ENCODE data around the gene SLC25A17.

DNA sequence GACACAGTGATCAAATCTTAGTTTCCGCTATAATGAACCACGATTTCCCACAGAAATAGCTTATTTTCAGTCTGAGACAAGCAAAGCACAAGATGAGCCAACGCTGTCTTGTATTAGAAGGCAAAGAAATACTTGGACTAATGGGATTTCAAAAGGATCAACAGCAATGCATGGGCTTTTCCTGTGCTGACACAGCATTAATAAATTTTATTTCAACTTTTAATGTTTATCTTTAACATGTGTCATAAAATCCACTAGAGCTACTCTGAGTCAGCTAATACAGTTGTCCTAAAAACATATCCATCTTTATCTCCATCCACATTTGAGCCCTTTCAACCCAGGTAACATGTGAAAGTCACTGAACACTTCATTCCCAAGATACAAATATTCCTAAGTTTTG is 15.5 kb upstream of the SLC25A17 start:
- TF ChIP-seq, protein P1, sequence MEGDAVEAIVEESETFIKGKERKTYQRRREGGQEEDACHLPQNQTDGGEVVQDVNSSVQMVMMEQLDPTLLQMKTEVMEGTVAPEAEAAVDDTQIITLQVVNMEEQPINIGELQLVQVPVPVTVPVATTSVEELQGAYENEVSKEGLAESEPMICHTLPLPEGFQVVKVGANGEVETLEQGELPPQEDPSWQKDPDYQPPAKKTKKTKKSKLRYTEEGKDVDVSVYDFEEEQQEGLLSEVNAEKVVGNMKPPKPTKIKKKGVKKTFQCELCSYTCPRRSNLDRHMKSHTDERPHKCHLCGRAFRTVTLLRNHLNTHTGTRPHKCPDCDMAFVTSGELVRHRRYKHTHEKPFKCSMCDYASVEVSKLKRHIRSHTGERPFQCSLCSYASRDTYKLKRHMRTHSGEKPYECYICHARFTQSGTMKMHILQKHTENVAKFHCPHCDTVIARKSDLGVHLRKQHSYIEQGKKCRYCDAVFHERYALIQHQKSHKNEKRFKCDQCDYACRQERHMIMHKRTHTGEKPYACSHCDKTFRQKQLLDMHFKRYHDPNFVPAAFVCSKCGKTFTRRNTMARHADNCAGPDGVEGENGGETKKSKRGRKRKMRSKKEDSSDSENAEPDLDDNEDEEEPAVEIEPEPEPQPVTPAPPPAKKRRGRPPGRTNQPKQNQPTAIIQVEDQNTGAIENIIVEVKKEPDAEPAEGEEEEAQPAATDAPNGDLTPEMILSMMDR (IDR thresholded peaks at IDR 0.05 in 8 of 11, conservative IDR thresholded peaks at IDR 0.05 in 3 of 11): no peak
- TF ChIP-seq POLR2AphosphoS5 (IDR thresholded peaks at IDR 0.05) (no peak), POLR2A (IDR thresholded peaks at IDR 0.05) (no peak)
